Adrenal gland (tissue), 5 donors: Measurements from ENCODE around the gene KLC4.
A peak's percentile ranks its signal among the peaks of the same experiment; 100 is the strongest.

ENCODE experiments used
- POLR2A ChIP-seq, 2 donors: fragments of 450-650 bp; IDR thresholded peaks; one replicate each; pipeline ENCODE4 v1.6.1; 2017; ENCODE audit warnings: antibody characterized with exemption in 2 of 2, mild to moderate bottlenecking in 2 of 2, moderate library complexity in 1 of 2
- TF ChIP-seq, protein P1 (sequence below), 6 experiments: fragments of 450-650 bp in 4 of 6; fragments of 200-600 bp in 2 of 6; sonication (generic) in 1 of 6; IDR thresholded peaks; 1 replicate in 5 of 6; 2 replicates in 1 of 6; pipeline versions ENCODE4 v1.5.1 to v1.8.0; 2016 to 2021; ENCODE audit warnings: antibody characterized with exemption in 6 of 6, mild to moderate bottlenecking in 2 of 6, moderate library complexity in 1 of 6
- donor health status: DM: no; HTN: no; CAD: no.

DNA sequence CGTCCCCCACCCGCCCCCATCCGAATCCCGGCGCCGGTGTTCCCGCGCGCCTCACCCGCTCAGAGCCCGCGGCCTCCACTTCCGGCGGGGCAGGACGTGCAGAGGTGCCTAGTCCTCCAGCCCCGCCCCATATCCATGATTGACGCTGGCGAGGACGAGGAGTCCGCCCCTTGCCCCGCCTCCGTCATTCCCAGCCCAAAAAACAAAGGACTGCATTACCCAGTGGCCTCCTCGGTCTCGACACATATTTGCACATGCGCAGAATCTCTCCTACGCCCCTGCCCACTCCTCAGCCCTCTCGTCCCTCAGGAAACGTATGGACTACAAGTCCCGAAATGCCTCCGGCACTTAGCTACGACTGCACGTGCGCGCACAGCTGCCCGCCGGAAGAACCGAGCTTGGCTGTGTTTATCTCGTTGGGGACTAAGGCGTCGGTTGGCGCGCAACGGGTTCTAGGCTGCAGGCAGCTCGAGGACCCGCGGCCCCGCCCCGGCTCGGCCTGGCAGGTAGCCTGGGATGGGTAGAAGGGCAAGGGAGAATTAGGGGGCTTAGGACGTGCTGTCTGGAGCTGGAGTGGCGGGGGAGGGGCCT is 45.5 kb upstream of the KLC4 start, which contains the start of the genes KLHDC3 and MEA1:
- TF ChIP-seq, protein P1, sequence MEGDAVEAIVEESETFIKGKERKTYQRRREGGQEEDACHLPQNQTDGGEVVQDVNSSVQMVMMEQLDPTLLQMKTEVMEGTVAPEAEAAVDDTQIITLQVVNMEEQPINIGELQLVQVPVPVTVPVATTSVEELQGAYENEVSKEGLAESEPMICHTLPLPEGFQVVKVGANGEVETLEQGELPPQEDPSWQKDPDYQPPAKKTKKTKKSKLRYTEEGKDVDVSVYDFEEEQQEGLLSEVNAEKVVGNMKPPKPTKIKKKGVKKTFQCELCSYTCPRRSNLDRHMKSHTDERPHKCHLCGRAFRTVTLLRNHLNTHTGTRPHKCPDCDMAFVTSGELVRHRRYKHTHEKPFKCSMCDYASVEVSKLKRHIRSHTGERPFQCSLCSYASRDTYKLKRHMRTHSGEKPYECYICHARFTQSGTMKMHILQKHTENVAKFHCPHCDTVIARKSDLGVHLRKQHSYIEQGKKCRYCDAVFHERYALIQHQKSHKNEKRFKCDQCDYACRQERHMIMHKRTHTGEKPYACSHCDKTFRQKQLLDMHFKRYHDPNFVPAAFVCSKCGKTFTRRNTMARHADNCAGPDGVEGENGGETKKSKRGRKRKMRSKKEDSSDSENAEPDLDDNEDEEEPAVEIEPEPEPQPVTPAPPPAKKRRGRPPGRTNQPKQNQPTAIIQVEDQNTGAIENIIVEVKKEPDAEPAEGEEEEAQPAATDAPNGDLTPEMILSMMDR (IDR thresholded peaks at IDR 0.05) = no peak
- TF ChIP-seq POLR2A (IDR thresholded peaks at IDR 0.05) = peak; percentile 19 to 52
